Stimulated activated CD8-positive, alpha-beta memory T cell treated with anti-CD3 and anti-CD28 coated beads, Interleukin-4, amount 100 ng/mL, for 48 hours (primary cell): ENCODE data around the gene IL16.
A peak's percentile ranks its signal among the peaks of the same experiment; 100 is the strongest.

ENCODE experiments used
- DNase-seq: peaks from one replicate; pipeline ENCODE4 v3.0.0-alpha.2; 2020

IL16 gene

GRCh38 chr15:81261172-81261811, 64.6 kb downstream of the IL16 start:
- DNase-seq = no peak

GRCh38 chr15:81263477-81263876, 66.8 kb downstream of the IL16 start:
- DNase-seq = no peak

GRCh38 chr15:81264072-81264857, 67.6 kb downstream of the IL16 start:
- DNase-seq = no peak

DNA sequence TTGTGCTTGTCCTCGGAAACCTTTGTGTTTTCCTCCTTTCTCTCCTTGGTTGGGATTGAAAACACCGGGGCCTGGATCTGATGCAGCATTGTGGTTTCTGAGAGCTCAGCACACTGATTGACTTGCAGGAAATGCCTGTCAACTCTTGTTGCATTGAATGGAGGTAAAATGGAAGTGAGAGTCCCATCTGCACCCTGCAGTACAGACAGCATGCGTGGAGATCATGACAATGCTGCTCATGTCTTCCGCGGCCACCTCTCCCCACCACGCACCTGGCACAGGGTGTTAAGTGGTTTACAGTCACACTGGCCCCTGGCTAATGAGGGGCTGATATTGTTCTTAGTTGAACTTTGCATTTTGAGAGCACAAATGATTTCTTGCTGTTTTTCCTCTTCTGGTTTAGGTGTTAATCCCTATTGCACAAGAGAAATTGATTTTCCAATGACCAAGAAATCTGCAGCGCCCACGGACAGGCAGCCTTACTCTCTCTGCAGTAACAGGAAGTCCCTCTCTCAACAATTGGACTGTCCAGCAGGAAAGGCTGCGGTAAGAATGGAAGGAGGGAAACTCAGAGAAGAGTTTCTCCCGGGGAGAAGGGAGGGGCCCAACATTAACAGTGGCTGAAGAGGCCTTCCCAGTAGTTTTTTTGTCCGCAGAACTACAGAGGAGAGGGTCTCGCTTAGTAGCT, 68.7 kb downstream of the IL16 start:
- DNase-seq = no peak

- peak; percentile 93 for DNase-seq
Measured at GRCh38 chr15:81265944-81266775, 69.5 kb downstream of the IL16 start.

DNA sequence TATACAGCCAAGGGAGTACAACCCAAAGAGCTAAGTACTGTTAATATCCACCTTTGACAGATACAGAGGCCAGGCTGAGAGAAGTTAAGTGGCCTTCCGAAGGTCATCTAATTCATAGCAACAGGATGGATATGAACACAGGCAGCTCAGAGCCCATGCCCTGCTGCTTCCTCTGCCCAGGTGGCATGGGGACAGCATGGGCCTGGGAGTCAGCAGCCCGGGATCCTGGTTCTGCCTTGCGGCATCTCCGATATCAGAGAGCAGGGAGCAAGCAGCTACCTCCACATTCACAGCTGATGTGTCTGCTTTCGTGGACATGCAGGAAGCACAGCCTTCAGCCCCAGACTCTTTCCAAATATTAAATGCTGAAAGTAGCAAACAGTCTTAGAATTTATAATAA, 71.7 kb downstream of the IL16 start:
- no peak for DNase-seq

DNA sequence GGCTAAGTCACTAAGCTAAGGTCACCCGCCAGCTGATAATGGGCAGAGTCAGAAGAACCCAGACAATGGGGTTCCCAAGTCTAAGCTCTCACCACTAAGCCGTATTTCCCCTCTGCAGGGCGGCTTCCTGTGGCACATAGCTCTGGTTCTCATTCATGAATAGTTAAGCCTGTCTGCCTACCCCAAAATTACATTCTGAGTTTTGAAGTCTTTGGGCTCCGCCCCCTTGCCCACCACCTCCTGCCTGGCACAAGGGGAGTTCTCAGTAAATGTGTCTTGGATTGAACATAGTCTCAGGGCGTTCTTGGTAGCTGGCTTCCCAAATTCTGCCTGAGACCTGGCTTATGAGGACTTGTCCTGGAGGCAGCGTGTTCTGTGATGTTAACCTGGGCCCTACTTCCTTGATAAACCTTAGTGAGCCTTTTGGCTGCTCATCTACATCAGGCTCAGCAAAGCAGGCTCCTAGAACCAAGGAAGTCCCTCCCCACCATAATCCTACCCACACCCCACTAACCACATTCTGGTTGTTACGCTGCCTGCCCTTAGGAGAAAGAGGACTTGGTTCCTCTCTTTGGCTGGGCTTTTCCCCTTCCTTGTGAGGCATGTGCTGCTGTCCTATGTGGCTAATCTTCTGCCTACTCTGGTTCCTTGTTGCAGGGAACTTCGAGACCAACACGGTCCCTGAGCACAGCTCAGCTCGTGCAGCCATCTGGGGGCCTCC, 72.4 kb downstream of the IL16 start:
- peak; percentile 31 for DNase-seq

GRCh38 chr15:81270188-81270587, 73.5 kb downstream of the IL16 start:
- peak; percentile 17 for DNase-seq

DNA sequence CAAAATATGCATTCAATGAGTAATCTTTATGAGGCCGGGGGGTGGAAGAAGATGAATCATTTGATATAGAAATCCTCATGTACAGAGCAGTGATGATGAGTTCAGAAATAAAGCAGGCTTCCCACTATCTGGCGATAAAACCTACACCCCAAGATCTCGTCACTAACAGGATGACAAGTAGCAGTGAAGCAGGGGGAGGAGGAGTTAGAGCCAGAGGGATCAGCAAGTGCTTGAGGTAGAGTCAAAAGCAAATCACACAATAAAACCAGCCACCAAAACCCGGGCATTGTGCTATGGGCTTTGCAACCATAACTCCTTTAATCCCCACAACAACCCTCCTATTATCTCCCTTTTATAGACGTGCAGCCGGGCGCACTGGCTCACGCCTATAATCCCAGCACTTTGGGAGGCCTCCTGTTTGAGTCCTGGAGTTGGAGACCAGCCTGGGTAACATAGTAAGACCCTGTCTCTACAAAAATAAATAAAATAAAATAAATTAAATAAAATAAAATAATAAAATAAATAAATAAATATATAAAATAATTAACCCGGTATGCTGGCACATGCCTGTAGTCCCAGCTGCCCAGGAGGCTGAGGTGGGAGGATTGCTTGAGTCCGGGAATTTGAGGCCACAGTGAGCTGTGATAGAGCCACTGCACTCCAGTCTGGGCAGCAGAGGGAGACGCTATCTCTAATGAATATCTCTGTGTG, 74.3 kb downstream of the IL16 start:
- DNase-seq = peak; percentile 24

GRCh38 chr15:81271761-81272644, 75.3 kb downstream of the IL16 start:
- peak; percentile 20 for DNase-seq

DNA sequence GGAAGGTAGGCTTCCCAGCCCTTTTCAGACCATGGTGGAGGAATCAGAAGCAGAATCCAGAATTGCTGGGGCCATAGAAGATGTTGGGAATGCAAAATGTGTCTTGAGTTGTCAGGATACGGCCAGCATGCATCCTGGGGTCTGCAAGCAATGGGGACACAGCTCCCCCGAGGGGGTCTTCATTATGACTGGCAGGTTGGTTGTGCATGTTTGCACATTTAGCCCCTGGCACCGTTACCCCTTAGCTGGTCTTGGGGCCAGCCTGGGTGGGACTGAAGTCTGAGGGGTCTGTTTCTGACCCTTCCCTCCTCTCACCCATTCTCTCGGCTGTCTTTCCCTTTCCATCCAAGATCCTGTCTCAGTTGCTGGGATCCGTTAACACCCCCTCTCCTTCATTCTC, 76.5 kb downstream of the IL16 start:
- DNase-seq = peak; percentile 16

DNA sequence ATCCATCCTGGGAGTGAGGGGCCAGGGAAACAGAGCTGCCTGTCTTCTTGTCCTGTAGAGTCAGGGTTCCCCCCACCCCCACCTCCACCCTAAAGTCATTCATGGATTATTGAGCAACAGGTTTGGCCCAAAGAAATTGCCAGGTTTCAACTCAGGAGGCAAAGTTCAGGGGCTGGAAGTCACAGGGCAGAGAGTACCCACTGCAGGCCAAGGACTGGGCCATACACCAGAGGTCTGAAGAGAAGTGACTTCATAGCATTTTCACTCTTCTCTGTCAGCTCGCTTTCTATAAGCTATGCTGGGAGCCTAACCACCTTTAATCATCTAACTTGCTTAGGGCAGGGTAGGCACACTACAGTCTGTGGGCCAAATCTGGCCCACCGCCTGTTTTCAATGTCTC, 77.2 kb downstream of the IL16 start:
- no peak for DNase-seq

DNA sequence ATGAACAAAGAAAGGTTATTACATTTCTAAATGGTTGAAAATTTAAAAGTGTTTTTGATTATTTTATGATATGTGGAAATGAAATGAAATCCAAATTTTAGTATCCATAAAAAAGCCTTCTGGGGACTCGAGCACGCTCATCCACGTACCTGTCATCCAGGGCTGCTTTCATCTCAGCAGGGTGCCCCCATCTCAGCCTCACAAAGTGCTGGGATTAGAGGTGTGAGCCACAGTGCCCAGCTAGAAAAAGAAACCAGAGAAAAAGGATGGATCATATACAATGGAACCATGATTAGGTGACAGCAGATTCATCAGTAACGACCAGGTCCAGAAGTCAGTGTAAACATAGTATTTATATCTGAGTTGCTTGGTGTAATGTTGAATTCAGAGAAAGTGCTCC, 77.6 kb downstream of the IL16 start:
- DNase-seq = no peak

DNA sequence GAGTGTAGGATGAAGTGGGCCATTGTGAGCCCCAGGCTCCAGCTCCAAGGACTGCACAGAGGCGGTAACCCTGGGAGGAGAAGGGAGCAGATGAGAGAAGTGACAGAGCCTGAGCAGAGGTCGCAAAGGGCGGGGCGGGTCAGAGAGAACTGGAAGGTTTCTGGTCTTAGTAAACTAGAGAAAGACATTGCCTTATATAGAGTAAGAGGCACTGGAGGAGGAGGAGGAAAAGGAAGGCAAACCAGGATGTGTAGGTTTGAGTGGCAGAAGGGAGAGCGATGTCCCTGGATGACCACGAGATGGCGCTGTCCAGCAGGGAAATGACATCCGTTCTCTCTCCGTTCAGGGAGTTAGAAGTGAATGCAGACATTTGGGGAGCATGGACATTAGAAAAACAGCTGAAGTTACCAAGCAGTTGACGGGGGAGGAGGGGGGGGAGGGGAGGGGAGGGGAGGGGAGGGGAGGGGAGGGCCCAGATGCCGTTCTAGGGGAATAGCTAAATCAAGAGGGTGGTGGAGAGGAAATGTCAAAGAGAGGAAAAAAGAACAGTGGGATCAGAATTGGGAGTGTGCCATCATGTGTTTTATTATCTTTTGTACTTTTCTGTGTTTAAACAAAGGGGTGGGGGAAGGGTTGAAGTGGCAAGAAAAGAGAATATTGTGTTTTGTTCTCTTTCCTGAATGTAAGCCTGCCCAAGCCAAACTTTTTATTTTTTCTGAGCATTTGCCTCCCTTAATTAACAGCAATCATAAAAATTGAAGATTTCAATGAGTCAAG, 78.4 kb downstream of the IL16 start:
- DNase-seq = peak; percentile 90

GRCh38 chr15:81275711-81276392, 79.2 kb downstream of the IL16 start:
- DNase-seq = peak; percentile 23

DNA sequence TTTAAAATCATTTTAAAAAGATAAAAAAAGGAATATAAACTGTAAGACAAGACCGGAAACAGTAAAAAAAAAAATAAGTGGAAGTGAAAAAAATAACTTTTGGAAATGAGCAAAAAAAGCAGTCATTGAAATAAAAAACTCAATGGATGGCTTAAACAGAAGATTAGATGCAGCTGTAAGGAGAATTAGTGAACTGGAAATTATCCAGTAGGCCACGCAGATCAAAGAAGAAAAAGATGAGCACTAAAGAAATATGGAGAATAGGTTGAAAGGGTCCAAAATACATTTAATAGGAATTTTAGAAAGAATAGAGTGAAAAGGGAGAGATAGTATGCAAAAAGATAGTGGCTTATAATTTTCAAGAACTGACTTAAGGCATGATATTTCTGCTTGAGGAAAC, 80.3 kb downstream of the IL16 start:
- DNase-seq = no peak

- DNase-seq = no peak
Measured at GRCh38 chr15:81277851-81278250, 81.2 kb downstream of the IL16 start.

DNA sequence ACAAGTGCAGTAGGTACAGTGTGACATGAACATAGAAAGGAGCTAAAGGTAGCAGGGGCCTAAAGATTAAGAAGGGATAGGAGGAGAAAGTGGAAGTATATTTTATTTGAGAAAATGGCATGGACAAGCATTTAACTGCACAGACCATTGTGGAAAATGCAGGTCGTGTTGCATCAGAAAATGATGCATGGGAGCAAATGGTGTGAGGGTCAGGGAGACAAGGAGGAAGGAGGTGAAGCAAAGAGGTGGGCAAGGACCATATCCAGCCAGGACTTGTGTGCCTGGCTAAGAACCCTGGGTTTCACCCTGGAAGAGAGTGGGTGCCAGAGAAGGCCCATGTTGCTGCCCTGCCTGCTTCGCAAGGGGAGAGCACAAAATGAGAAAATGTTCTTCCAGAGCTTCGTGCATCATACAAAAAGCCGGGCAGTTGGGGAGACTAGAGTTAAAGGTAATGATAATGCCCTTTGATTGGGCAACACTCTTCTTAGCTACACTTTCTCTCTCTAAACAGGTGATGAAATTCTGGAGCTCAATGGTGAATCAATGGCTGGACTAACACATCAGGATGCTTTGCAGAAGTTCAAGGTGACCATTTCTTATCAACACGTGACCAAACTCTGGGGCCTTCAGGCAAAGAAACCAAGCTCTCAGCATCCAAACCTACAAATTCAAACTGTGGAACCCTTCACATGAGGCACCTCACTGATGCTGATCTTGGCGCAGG, 81.8 kb downstream of the IL16 start:
- peak; percentile 8 for DNase-seq
